Astrocyte (in vitro differentiated cells and primary cell): ENCODE data around the gene CALCOCO1.

Source experiments
- EZH2 ChIP-seq: IDR thresholded peaks from 2 replicates; pipeline ENCODE4 v1.6.1; 2012; ENCODE audit warnings: mild to moderate bottlenecking, low read length, inconsistent platforms; ENCODE audit not compliant: insufficient read depth
- TF ChIP-seq, protein P1 (sequence below): IDR thresholded peaks from 2 replicates; pipeline ENCODE4 v1.5.1; 2011; ENCODE audit warnings: low read depth, mild to moderate bottlenecking, inconsistent platforms, low read length, moderate library complexity; ENCODE audit not compliant: insufficient read depth

DNA sequence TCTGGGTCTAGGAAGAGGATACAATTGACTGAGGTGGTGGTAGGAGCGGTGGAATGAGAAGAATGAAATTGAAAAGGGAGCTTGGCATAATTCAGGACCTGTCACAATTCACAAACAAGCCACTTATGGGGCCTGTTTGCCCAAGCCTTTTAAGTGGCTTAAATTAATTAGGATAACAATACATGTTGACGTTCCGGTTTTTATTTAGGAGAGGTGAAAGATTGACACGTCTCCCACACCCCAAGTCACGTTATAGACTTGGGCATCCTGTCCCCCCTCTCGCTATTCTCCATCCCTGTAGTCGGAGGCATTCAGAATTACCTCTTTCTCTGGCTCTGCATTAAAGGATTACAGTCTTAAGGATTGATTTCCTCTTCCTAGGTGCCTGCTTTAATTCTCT lies 954 bp upstream of the CALCOCO1 start:
- TF ChIP-seq, protein P1, sequence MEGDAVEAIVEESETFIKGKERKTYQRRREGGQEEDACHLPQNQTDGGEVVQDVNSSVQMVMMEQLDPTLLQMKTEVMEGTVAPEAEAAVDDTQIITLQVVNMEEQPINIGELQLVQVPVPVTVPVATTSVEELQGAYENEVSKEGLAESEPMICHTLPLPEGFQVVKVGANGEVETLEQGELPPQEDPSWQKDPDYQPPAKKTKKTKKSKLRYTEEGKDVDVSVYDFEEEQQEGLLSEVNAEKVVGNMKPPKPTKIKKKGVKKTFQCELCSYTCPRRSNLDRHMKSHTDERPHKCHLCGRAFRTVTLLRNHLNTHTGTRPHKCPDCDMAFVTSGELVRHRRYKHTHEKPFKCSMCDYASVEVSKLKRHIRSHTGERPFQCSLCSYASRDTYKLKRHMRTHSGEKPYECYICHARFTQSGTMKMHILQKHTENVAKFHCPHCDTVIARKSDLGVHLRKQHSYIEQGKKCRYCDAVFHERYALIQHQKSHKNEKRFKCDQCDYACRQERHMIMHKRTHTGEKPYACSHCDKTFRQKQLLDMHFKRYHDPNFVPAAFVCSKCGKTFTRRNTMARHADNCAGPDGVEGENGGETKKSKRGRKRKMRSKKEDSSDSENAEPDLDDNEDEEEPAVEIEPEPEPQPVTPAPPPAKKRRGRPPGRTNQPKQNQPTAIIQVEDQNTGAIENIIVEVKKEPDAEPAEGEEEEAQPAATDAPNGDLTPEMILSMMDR = no peak
- TF ChIP-seq EZH2 = no peak
